HG03095 (cell line): ENCODE measurements around the gene CHAT.

Experiments
- ATAC-seq: cut with Tn5 transposase; IDR thresholded peaks from one replicate; pipeline ENCODE4 v1.9.1; 2021; ENCODE audit warnings: moderate library complexity; ENCODE audit not compliant: unreplicated experiment

The CHAT gene

GRCh38 chr10:49611816-49612512 is 1.9 kb upstream of the CHAT start:
- no peak for ATAC-seq

GRCh38 chr10:49612513-49613164 is 1.2 kb upstream of the CHAT start:
- ATAC-seq = no peak

DNA sequence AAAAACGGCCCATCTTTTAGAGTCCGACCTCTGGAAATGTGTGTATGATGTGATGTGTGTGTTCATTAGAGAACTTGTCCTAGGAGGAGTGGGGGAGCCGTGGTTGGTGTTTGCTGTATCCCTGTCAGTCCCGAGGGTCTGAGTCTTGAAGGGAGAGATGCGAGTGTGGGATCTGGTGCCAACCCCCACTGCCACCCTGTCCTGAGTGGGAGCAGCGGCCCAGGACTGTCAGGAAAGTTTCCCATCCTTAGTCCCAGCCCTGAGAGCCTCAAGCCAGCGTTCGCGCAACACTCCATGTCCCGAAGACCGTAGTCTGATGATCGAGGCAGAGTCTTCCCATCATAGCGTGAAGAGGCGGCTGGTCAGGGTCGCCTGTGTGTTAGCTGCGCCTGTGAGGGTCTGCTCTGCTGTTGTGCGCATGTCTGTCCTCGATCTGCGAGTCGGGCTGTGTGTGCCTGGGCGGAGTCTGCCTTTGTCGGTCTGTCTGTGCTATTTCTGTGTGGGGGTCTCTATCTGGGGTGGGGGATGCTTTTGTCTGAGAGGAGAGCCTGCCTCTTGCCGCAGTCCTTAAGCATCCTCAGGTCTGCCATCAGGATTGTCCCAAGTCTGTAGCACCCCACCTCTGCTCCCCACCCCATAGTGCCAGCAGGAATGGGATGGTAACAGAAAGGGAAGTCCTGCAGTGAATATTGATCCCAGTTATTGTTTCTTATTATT is 514 bp upstream of the CHAT start:
- no peak for ATAC-seq

GRCh38 chr10:49614242-49615198 is 683 bp downstream of the CHAT start:
- no peak for ATAC-seq

DNA sequence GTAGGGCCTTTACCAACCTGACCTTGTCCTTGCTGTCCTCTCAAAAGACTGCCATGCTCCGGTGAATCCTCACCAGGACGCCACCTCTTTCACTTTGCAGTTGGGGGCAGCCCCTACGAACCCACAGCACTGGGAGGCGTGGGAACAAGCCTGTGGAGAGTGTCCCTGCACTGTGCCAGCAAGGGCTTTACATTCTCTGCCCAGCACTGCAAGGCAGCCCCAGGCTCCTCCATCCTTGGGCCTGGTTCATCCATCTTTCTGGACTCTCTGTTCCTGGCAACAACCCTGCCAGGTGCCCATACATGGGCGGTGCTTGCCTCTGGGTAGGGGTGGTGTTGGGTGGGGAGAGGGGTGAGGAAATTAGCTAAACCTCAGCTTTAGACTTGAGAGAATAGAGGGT is 1.4 kb downstream of the CHAT start:
- no peak for ATAC-seq

- ATAC-seq = no peak
These were observed 1.9 kb downstream of the CHAT start for GRCh38 chr10:49615721-49616120.

- ATAC-seq = no peak
These were observed 2.7 kb downstream of the CHAT start for GRCh38 chr10:49616421-49617101.

DNA sequence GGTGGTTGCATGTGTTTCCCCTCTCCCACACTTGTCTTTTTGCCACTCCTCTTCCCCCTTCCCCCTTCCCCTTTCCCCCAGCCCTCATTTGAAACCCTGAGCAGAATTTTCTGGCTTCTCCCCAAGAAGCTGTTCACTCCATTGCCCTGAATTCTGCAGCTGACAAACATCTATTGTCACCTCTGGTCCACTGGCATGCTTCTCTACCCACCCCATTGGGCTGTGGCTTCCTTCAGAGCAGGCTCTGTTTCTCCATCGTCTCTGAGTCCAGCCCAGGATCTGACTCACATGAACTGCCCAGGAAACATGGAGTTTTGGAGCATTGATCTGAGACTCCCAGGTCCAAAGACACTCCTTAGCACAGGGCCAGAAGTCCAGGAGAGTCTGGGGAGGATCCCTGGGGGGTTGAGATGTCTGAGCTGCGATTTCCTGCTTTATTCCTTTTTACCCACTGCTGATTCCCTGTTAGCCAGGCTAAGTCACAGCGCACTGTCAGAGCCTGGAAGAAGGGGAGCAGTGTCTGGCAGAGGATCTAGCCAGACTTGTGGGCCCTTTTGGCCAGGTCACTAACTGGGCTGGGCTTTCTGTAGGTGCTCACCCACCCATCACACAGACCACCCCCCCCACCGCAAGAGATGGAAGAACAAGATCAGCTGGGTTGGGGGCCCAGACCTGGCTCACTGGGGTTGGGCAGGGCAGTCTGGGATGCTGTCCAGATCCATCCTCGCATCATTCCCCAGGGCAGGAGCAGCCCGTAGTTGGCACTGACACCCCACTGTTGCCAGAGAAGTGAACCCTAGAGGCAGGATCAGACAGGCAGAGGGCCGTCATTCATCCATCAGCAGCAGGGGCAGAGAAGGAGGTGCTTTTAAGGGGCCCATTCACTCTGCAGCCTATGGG is 3.5 kb downstream of the CHAT start:
- no peak for ATAC-seq

DNA sequence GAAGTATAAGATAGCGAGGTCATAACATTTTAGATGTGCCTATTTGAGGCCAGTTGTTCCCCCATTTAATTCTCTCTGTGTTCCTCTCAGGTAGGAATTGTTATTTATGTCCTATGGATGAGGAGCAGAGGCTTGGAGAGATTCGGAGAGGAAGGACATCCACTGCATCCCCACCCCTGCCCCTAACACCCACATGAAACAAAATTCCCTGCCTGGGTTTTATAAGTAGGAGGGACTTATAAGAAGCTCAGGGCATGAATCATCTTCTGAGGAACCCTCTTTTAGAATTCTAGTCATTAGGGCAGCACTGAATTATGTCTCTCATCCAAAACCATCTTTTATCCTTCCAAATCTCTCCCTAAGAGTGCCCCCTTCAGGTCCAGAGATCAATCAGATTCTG is 5.0 kb downstream of the CHAT start:
- no peak for ATAC-seq

DNA sequence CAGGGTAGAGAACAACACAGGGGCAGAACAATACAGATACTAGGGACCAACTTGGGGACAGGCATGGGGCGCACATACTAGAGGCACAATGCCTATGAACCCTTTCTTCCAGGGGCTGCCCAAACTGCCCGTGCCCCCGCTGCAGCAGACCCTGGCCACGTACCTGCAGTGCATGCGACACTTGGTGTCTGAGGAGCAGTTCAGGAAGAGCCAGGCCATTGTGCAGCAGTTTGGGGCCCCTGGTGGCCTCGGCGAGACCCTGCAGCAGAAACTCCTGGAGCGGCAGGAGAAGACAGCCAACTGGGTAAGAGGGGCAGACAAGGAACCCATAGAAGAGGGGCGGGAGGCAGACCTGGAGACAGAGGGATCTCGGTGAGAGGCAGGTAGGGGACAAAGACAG is 5.8 kb downstream of the CHAT start:
- ATAC-seq = no peak

DNA sequence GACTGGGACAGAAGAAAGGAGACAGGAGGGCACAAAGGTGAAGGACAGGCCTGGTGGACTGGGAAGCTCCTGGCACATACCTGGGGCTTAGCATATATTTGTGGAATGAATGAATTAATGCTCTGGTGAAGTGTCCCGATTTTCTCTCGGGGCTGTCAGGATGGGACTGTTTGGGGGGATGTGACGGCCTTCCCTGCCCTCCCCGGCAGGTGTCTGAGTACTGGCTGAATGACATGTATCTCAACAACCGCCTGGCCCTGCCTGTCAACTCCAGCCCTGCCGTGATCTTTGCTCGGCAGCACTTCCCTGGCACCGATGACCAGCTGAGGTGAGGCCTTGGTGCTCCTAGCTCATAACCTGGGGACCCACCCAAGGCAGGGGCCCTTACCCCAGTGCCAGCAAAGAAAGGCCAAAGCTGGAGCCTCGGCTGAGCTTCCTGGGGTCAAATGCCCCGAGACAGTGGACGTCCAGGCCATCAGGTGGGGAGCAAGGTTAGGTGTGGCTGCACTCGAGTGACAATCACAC is 6.5 kb downstream of the CHAT start:
- no peak for ATAC-seq

- no peak for ATAC-seq
These were observed 7.1 kb downstream of the CHAT start for GRCh38 chr10:49620841-49621378.

DNA sequence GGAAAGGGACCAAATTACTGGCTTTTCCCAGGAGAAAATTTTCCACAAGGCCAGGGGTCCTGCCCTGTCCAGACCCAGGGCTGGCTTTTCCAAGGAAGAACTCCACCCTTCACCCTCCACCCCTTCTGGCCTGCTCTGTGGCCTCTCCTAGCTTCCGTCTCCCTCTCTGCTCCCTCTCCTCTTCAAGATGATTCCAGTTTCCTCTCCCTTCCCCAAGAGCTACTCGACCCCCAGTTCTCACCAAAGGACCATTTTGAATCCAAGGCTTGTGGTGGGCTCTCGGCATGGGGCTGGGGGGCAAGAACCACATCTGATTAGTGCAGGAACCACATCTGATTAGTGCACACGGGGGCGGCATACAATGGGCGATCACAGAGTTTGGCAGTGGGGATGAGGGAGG is 7.7 kb downstream of the CHAT start:
- no peak for ATAC-seq

GRCh38 chr10:49622426-49623425 is 8.9 kb downstream of the CHAT start:
- no peak for ATAC-seq

DNA sequence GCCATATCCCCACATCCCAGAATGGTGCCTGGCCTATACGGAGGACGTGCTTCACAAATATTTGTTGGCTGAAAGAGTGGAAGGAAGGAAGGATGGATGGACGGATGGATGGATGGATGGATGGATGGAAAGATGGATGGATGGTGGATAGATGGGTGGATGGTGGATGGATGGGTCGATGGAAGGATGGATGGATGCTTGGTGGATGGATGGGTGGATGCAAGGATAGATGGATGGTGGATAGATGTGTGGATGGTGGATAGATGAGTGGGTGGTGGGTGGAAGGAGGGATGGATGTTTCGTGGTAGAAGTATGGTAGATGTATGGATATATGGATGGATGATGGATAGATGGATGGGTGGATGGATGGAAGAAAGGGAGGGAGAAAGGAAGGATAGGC is 10.8 kb downstream of the CHAT start:
- no peak for ATAC-seq

- no peak for ATAC-seq
These were observed 11.6 kb downstream of the CHAT start for GRCh38 chr10:49625411-49625810.

- ATAC-seq = no peak
These were observed 13.2 kb downstream of the CHAT start for GRCh38 chr10:49627038-49627437.
